HFFc6 (cell line): ENCODE measurements around the gene HYAL1. TPM values are rescaled to one million over a fixed set of nuclear protein-coding genes. Genes with fewer than 3 reads are reported as not detected.

Experiments used
- DNase-seq: peaks from one replicate; pipeline ENCODE4 v3.0.0-alpha.2; 2018
- H3K27ac Mint-ChIP-seq: 2 replicates; pipeline ENCODE4 v1.8.0; 2020; ENCODE audit warnings: mild to moderate bottlenecking, mixed read lengths
- H3K27me3 Mint-ChIP-seq: 2 replicates; pipeline ENCODE4 v1.8.0; 2021; ENCODE audit warnings: mild to moderate bottlenecking, moderate library complexity, mixed read lengths; ENCODE audit not compliant: insufficient read depth
- H3K36me3 Mint-ChIP-seq: 2 replicates; pipeline ENCODE4 v1.8.0; 2021; ENCODE audit warnings: low read depth, mixed read lengths
- H3K4me1 Mint-ChIP-seq: 2 replicates; pipeline ENCODE4 v1.8.0; 2020; ENCODE audit warnings: low read depth, mixed read lengths
- H3K4me3 Mint-ChIP-seq: 2 replicates; pipeline ENCODE4 v1.8.0; 2020; ENCODE audit warnings: mild to moderate bottlenecking, moderate library complexity, mixed read lengths
- H3K9me3 Mint-ChIP-seq: 2 replicates; pipeline ENCODE4 v1.8.0; 2020; ENCODE audit warnings: mild to moderate bottlenecking, mixed read lengths
- total RNA-seq, 6 experiments: library from RNA; stranded (reverse); fragmentation: NEBNext Ultra II Directional; extraction: Animal tissue kit (Norgen Biotek cat#: 25700); gene quantifications; 2 replicates in 1 of 6; 3 replicates in 5 of 6; pipeline ENCODE4 v1.2.3, GENCODE V29; 2021
- TF ChIP-seq, protein P1 (sequence below): fragments of 200-600 bp; sonication (generic); IDR thresholded peaks from 2 replicates; pipeline ENCODE4 v1.5.0; 2021; ENCODE audit warnings: antibody characterized with exemption, mild to moderate bottlenecking

Gene HYAL1
- total RNA-seq, 6 experiments from 2014 or later = 0.19 to 0.38 (median 0.23) TPM; not detected in 1

DNA sequence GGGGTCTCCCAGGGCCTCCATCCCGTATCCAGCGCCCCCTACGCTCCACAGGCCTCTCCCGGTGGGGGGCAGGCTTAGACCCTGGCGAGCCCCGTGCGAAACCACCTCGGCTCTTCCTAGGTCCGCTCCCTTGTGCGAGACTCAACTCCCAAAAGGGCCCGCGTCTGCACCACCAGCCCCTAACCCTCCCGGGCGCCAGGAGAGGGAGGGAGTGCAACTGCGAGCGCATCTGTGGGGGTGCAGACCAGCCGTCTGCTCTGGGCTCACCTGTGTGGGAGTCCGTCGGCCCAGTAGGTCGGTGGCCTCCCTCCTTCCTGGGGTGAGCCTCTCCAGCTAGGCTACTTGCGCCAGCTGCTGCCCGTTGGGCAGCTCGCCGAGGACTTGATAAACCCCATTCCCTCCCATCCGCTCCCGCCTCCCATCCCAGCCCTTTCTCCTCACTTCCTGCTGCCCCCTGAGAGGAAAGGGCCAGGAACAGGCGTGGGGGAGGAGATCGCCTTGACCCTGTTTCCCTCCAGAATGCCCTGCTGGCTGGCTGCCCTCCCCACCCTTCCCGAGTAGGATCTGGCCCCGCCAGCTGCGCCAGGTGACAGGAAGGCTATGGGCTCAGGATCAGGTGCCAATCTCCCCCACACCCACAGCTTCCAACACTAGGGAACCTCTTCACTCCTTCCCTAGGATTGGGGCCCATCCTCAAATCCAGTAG lies 19.2 kb upstream of the HYAL1 start, which contains the start of gene HYAL2:
Gene HYAL2, minus strand, starts transcription at position 360 of the 706 bp plus-strand sequence. CDS start 2,256 bp downstream, outside the sequence.
- peak within 1 kb of the TSS; percentile 88 for H3K4me3 Mint-ChIP-seq
- peaks cover 2% of the 10 kb centered on the region for H3K27me3 Mint-ChIP-seq
- no peaks in the 10 kb centered on the region; the same call in 1 of the 2 replicates for H3K36me3 Mint-ChIP-seq
- TF ChIP-seq, protein P1, sequence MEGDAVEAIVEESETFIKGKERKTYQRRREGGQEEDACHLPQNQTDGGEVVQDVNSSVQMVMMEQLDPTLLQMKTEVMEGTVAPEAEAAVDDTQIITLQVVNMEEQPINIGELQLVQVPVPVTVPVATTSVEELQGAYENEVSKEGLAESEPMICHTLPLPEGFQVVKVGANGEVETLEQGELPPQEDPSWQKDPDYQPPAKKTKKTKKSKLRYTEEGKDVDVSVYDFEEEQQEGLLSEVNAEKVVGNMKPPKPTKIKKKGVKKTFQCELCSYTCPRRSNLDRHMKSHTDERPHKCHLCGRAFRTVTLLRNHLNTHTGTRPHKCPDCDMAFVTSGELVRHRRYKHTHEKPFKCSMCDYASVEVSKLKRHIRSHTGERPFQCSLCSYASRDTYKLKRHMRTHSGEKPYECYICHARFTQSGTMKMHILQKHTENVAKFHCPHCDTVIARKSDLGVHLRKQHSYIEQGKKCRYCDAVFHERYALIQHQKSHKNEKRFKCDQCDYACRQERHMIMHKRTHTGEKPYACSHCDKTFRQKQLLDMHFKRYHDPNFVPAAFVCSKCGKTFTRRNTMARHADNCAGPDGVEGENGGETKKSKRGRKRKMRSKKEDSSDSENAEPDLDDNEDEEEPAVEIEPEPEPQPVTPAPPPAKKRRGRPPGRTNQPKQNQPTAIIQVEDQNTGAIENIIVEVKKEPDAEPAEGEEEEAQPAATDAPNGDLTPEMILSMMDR = no peak
- peaks cover 17% of the 10 kb centered on the region for H3K4me1 Mint-ChIP-seq
- no peaks in the 10 kb centered on the region for H3K9me3 Mint-ChIP-seq
- H3K27ac Mint-ChIP-seq = peak within 1 kb of the TSS; percentile 98
- no peak for DNase-seq

DNA sequence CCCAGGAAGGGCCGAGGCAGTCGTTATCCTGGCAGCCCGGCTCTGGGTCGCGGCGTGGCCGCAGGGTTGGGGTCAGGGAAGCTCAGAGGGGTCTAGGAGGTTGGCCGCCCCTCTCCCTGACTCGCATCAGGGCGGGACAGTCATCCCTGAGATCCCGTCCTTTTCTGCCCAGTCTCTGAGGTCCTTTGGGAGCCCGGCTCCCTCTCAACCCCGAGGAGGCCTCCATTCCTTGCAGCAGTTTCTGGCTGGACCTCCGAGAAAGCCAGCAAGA lies 18.7 kb upstream of the HYAL1 start:
- peak overlapping the region; percentile 88; the same call in 1 of the 2 replicates for H3K4me3 Mint-ChIP-seq
- no peaks in the 10 kb centered on the region; the same call in 1 of the 2 replicates for H3K36me3 Mint-ChIP-seq
- peaks cover 2% of the 10 kb centered on the region for H3K27me3 Mint-ChIP-seq
- H3K4me1 Mint-ChIP-seq = peaks cover 17% of the 10 kb centered on the region
- TF ChIP-seq, protein P1 = no peak
- DNase-seq = no peak
- no peaks in the 10 kb centered on the region for H3K9me3 Mint-ChIP-seq
- no peak overlapping the region for H3K27ac Mint-ChIP-seq

DNA sequence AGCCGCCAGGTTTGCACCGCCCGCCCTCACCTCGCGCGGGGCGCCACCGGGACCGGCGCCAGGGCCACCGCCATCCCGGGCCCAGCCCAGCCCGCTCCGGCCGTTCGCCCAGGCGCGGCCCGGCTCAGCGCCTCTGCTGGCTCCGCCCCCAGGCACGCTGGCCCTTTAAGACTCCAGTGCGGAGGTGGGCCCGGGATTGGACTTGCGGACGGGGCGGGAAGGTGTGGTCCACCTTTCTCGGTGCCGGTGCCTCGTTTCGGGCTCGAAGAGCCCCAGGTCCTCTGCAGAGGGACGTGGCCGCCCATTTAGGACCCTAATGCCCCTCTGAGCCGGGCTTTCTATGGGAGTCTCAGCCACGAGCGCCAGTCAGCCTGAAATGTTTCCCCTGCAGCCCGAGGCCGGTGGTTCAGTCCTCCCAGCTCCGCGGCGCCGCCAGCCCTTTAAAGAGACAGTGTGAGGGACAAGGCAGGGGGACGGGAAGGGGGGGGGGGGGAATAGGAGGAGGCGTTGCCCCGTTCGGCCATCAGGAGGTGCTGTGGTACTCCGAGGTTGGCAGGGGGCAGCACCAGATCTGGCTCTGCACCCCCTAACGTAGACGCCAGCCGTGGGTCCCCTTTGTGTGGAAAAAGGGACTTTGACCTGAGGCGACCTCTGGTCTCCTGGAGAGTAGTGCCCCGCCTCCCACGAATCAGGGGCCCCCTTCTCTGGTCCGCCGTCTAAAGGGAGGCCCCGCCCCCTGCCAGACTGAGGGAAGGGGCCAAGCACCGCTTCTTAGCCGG lies 18.2 kb upstream of the HYAL1 start:
- TF ChIP-seq, protein P1 = peak; percentile 67
- Mint-ChIP-seq H3K27me3 (peaks cover 2% of the 10 kb centered on the region), H3K9me3 (no peaks in the 10 kb centered on the region), H3K36me3 (peaks cover 3% of the 10 kb centered on the region), H3K27ac (peak overlapping the region; percentile 98), H3K4me3 (peak overlapping the region; percentile 88), H3K4me1 (peaks cover 18% of the 10 kb centered on the region)
- DNase-seq = peak; percentile 77

DNA sequence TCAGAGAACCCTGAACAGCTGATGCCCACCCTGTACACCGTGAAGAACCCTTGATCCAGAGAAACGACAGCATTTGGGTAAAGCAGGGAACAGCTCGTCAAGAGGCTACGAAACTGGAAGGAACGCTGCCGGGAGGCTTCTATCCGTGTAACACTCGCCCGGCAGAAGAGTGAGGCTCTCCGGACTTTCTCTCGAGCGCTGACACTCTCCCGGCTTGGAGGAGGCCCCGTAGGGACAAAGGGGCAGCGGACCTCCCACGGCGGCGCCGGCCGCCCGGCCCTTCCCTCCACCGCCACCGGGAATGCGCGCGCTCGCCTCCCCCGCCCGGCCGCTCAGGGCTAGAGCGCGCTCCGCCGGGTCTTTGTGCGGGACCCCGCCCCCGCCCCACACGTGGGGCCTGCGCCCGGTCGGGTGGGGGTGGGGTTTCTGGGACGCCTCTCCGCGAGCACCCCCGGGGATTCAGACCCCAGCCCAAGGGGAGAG lies 17.5 kb upstream of the HYAL1 start:
- Mint-ChIP-seq H3K27ac (peak overlapping the region; percentile 71), H3K4me3 (peak overlapping the region; percentile 93), H3K36me3 (peaks cover 7% of the 10 kb centered on the region), H3K27me3 (peaks cover 2% of the 10 kb centered on the region), H3K9me3 (no peaks in the 10 kb centered on the region), H3K4me1 (peaks cover 21% of the 10 kb centered on the region)
- TF ChIP-seq, protein P1 = no peak
- DNase-seq = no peak

DNA sequence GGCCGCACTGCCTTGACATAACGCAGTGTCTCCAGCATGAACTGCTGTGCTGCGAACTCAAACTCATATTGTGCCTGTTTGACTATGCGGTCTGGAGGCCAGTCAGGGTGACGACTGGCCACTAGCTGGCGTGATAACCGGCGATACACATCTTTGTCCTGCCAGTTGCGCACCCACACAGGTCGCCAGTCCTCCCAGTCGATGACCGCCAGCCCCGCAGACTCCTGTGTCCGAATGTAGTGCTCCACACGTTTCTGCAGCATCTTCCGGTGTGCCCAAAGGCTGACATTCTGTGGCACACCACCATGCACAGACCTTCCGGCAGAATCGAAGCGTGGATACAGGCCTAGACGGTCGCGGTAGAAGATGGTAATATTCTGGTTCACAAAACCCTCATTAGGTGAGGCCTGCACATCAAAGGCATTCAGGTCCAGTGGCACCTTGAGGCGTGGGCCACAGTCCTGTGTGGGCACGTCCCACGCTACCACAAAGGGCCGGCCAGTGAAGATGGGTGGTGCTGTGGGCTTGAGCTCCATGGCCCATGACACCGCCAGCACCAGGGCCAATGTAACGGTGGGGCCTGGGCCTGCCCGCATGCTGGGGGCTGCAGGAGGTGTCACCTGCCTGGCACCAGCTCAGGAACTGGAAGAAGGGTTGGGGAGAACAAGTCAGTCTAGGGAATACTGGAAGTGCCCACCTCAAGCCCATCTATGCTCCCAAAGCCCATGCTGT lies 16.7 kb upstream of the HYAL1 start:
- TF ChIP-seq, protein P1 = peak; percentile 36; the same call in 1 of the 2 replicates
- Mint-ChIP-seq H3K4me3 (peak overlapping the region; percentile 93), H3K27me3 (peaks cover 2% of the 10 kb centered on the region), H3K9me3 (no peaks in the 10 kb centered on the region), H3K27ac (peak overlapping the region; percentile 71; the same call in 1 of the 2 replicates), H3K36me3 (peaks cover 11% of the 10 kb centered on the region), H3K4me1 (peaks cover 21% of the 10 kb centered on the region)
- DNase-seq = no peak
